IPS-20b (cell line): Measurements from ENCODE around the gene SMAD4.

Experiments used
- H3K27ac ChIP-seq: one replicate; pipeline ENCODE4 v1.5.1; 2013; ENCODE audit warnings: low read length
- H3K27me3 ChIP-seq: 2 replicates; pipeline ENCODE4 v1.6.1; 2013; ENCODE audit warnings: mild to moderate bottlenecking, low read length, inconsistent platforms; ENCODE audit not compliant: insufficient read depth
- H3K36me3 ChIP-seq: 2 replicates; pipeline ENCODE4 v1.6.1; 2013; ENCODE audit warnings: low read depth, mild to moderate bottlenecking, inconsistent platforms, low read length, moderate library complexity; ENCODE audit not compliant: insufficient read depth
- H3K4me1 ChIP-seq: 2 replicates; pipeline ENCODE4 v1.6.1; 2013; ENCODE audit warnings: mild to moderate bottlenecking, control low read depth, inconsistent platforms, low read length, moderate library complexity; ENCODE audit not compliant: insufficient read depth
- H3K4me3 ChIP-seq: 2 replicates; pipeline ENCODE4 v1.5.1; 2013; ENCODE audit warnings: mild to moderate bottlenecking, low read length, inconsistent platforms
- H3K9ac ChIP-seq: 2 replicates; pipeline ENCODE4 v1.6.1; 2013; ENCODE audit warnings: low read depth, mild to moderate bottlenecking, inconsistent platforms, low read length, moderate library complexity
- H3K9me3 ChIP-seq: 2 replicates; pipeline ENCODE4 v1.6.1; 2013; ENCODE audit warnings: mild to moderate bottlenecking, low read depth, low read length, inconsistent platforms; ENCODE audit not compliant: insufficient read depth

Gene SMAD4

GRCh38 chr18:51121597-51121857 lies 91.5 kb downstream of the SMAD4 start:
- Histone ChIP-seq H3K36me3 (no peaks in the 10 kb centered on the region), H3K4me3 (no peak overlapping the region), H3K4me1 (no peaks in the 10 kb centered on the region; the same call in 1 of the 2 replicates), H3K27me3 (no peaks in the 10 kb centered on the region), H3K9me3 (no peaks in the 10 kb centered on the region), H3K27ac (no peak overlapping the region), H3K9ac (no peak overlapping the region)

GRCh38 chr18:51122266-51123045 lies 92.4 kb downstream of the SMAD4 start:
- no peak overlapping the region for H3K9ac ChIP-seq
- H3K4me1 ChIP-seq: no peaks in the 10 kb centered on the region; the same call in 1 of the 2 replicates
- H3K36me3 ChIP-seq: no peaks in the 10 kb centered on the region
- H3K9me3 ChIP-seq: no peaks in the 10 kb centered on the region
- H3K27ac ChIP-seq: no peak overlapping the region
- no peak overlapping the region for H3K4me3 ChIP-seq
- no peaks in the 10 kb centered on the region for H3K27me3 ChIP-seq

- Histone ChIP-seq H3K27ac (no peak overlapping the region), H3K9me3 (no peaks in the 10 kb centered on the region), H3K4me1 (no peaks in the 10 kb centered on the region; the same call in 1 of the 2 replicates), H3K36me3 (no peaks in the 10 kb centered on the region), H3K9ac (no peak overlapping the region), H3K4me3 (no peak overlapping the region), H3K27me3 (no peaks in the 10 kb centered on the region)
Observed at GRCh38 chr18:51123046-51123395, 93.0 kb downstream of the SMAD4 start.

- H3K27ac ChIP-seq: no peak overlapping the region
- H3K4me1 ChIP-seq: no peaks in the 10 kb centered on the region; the same call in 1 of the 2 replicates
- no peak overlapping the region for H3K4me3 ChIP-seq
- no peaks in the 10 kb centered on the region for H3K9me3 ChIP-seq
- no peaks in the 10 kb centered on the region for H3K27me3 ChIP-seq
- H3K9ac ChIP-seq: no peak overlapping the region
- no peaks in the 10 kb centered on the region for H3K36me3 ChIP-seq
Observed at GRCh38 chr18:51123481-51123880, 93.5 kb downstream of the SMAD4 start.

- Histone ChIP-seq H3K27ac (no peak overlapping the region), H3K36me3 (no peaks in the 10 kb centered on the region), H3K9me3 (no peaks in the 10 kb centered on the region), H3K27me3 (no peaks in the 10 kb centered on the region), H3K4me3 (no peak overlapping the region), H3K4me1 (no peaks in the 10 kb centered on the region; the same call in 1 of the 2 replicates), H3K9ac (no peak overlapping the region)
Observed at GRCh38 chr18:51123936-51124486, 94.0 kb downstream of the SMAD4 start.

GRCh38 chr18:51125976-51126375 lies 96.0 kb downstream of the SMAD4 start:
- Histone ChIP-seq H3K4me3 (no peak overlapping the region), H3K27me3 (no peaks in the 10 kb centered on the region), H3K27ac (no peak overlapping the region), H3K9ac (no peak overlapping the region), H3K4me1 (no peaks in the 10 kb centered on the region; the same call in 1 of the 2 replicates), H3K36me3 (no peaks in the 10 kb centered on the region), H3K9me3 (no peaks in the 10 kb centered on the region)

- Histone ChIP-seq H3K4me3 (no peak overlapping the region), H3K9ac (no peak overlapping the region), H3K27ac (no peak overlapping the region), H3K9me3 (no peaks in the 10 kb centered on the region), H3K4me1 (no peaks in the 10 kb centered on the region), H3K27me3 (no peaks in the 10 kb centered on the region), H3K36me3 (no peaks in the 10 kb centered on the region)
Observed at GRCh38 chr18:51127664-51128063, 97.7 kb downstream of the SMAD4 start.

GRCh38 chr18:51128533-51128932 lies 98.5 kb downstream of the SMAD4 start:
- Histone ChIP-seq H3K9ac (no peak overlapping the region), H3K4me3 (no peak overlapping the region), H3K9me3 (no peaks in the 10 kb centered on the region), H3K27ac (no peak overlapping the region), H3K27me3 (no peaks in the 10 kb centered on the region), H3K36me3 (no peaks in the 10 kb centered on the region), H3K4me1 (no peaks in the 10 kb centered on the region)

- H3K4me1 ChIP-seq: no peaks in the 10 kb centered on the region
- no peak overlapping the region for H3K27ac ChIP-seq
- H3K9ac ChIP-seq: no peak overlapping the region
- no peak overlapping the region for H3K4me3 ChIP-seq
- H3K9me3 ChIP-seq: no peaks in the 10 kb centered on the region
- no peaks in the 10 kb centered on the region for H3K27me3 ChIP-seq
- H3K36me3 ChIP-seq: no peaks in the 10 kb centered on the region
Observed at GRCh38 chr18:51132256-51132935, 102.4 kb downstream of the SMAD4 start.

- Histone ChIP-seq H3K9me3 (no peaks in the 10 kb centered on the region), H3K9ac (no peak overlapping the region), H3K4me1 (no peaks in the 10 kb centered on the region), H3K27ac (no peak overlapping the region), H3K27me3 (no peaks in the 10 kb centered on the region), H3K4me3 (no peak overlapping the region), H3K36me3 (no peaks in the 10 kb centered on the region)
Observed at GRCh38 chr18:51133580-51134160, 103.7 kb downstream of the SMAD4 start.
